Right lobe of liver (tissue), 4 donors: Measurements from ENCODE around the gene ATP11C.
"Not testable (repeated sequence)": the region's sequence is repeated elsewhere in the genome, so short reads cannot be mapped to it uniquely, and the experiment has no call there.

Source experiments
- POLR2A ChIP-seq: fragments of 450-650 bp; IDR thresholded peaks from one replicate; pipeline ENCODE4 v1.6.1; 2017; ENCODE audit warnings: antibody characterized with exemption, mild to moderate bottlenecking
- TF ChIP-seq, protein P1 (sequence below), 4 donors: fragments of 200-600 bp in 3 of 4; fragments of 450-650 bp in 1 of 4; IDR thresholded peaks; one replicate each; pipeline versions ENCODE4 v1.5.1 to v1.8.0; 2016 to 2022; ENCODE audit warnings: antibody characterized with exemption in 4 of 4, mild to moderate bottlenecking in 2 of 4
- donor health status: DM: no; HTN: no; CAD: no.
- donor health status: DM: no; HTN: no; CAD: no.
- donor health status: DM: no; HTN: yes; CAD: no.

DNA sequence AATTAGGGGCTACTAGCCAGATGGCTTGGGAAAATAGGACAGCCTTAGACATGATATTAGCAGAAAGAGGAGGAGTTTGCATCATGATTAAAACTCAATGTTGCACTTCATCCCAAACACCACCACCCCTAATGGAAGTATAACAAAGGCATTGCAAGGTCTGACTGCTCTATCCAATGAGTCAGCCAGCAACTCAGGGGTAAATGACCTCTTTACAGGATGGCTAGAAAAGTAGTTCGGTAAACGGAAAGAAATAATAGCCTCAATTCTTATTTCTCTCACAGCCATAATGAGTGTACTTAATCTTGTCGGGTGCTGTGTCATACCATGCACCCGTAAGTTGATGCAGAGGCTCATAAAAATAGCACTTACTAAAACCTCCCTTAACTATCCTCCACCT is 76.0 kb downstream of the ATP11C start:
- TF ChIP-seq, protein P1, sequence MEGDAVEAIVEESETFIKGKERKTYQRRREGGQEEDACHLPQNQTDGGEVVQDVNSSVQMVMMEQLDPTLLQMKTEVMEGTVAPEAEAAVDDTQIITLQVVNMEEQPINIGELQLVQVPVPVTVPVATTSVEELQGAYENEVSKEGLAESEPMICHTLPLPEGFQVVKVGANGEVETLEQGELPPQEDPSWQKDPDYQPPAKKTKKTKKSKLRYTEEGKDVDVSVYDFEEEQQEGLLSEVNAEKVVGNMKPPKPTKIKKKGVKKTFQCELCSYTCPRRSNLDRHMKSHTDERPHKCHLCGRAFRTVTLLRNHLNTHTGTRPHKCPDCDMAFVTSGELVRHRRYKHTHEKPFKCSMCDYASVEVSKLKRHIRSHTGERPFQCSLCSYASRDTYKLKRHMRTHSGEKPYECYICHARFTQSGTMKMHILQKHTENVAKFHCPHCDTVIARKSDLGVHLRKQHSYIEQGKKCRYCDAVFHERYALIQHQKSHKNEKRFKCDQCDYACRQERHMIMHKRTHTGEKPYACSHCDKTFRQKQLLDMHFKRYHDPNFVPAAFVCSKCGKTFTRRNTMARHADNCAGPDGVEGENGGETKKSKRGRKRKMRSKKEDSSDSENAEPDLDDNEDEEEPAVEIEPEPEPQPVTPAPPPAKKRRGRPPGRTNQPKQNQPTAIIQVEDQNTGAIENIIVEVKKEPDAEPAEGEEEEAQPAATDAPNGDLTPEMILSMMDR (IDR thresholded peaks at IDR 0.05): not testable (repeated sequence)
- TF ChIP-seq POLR2A: not testable (repeated sequence)
